GM18505 (cell line): ENCODE results near the gene KDELR1.
"Not testable (repeated sequence)": the region's sequence is repeated elsewhere in the genome, so short reads cannot be mapped to it uniquely, and the experiment has no call there.

Experiments used
- ATAC-seq: cut with Tn5 transposase; IDR thresholded peaks from one replicate; pipeline ENCODE4 v1.9.1; 2021; ENCODE audit not compliant: unreplicated experiment
- POLR2A ChIP-seq: IDR thresholded peaks from 4 replicates; pipeline ENCODE4 v1.6.1; 2011; ENCODE audit warnings: borderline replicate concordance; ENCODE audit not compliant: insufficient read depth, insufficient read length; ENCODE audit errors: extremely low read depth

Gene KDELR1

GRCh38 chr19:48394331-48395169 is 3.2 kb upstream of the KDELR1 start:
- TF ChIP-seq POLR2A, result no peak

GRCh38 chr19:48393559-48394330 is 2.4 kb upstream of the KDELR1 start, which contains the start of gene GRIN2D:
GRIN2D (plus strand) TSS chr19:48393668; CDS start chr19:48398393, 4,725 bp downstream.
- no peak for TF ChIP-seq POLR2A
- ATAC-seq, result no peak

More at GRCh38 chr19:48394331-48395169, 3.2 kb upstream of the KDELR1 start:
- no peak for ATAC-seq

GRCh38 chr19:48392860-48393558 is 1.7 kb upstream of the KDELR1 start:
- ATAC-seq, result no peak
- no peak for TF ChIP-seq POLR2A

- not testable (repeated sequence) for ATAC-seq
These were observed 624 bp upstream of the KDELR1 start for GRCh38 chr19:48392006-48392344.

GRCh38 chr19:48390188-48391099 is 907 bp downstream of the KDELR1 start:
- peak; percentile 58 for ATAC-seq
- peak; percentile 52 for TF ChIP-seq POLR2A

GRCh38 chr19:48386981-48387380 is 4.4 kb downstream of the KDELR1 start:
- no peak for TF ChIP-seq POLR2A

GRCh38 chr19:48385461-48386087 is 5.8 kb downstream of the KDELR1 start:
- TF ChIP-seq POLR2A, result no peak
- ATAC-seq, result no peak

More at GRCh38 chr19:48386981-48387380, 4.4 kb downstream of the KDELR1 start:
- ATAC-seq, result no peak

- no peak for TF ChIP-seq POLR2A
- no peak for ATAC-seq
These were observed 9.1 kb downstream of the KDELR1 start for GRCh38 chr19:48382286-48382685.

- no peak for ATAC-seq
- no peak for TF ChIP-seq POLR2A
These were observed 10.0 kb downstream of the KDELR1 start for GRCh38 chr19:48381178-48381950.

GRCh38 chr19:48379058-48379457 is 12.3 kb downstream of the KDELR1 start:
- TF ChIP-seq POLR2A, result no peak
- no peak for ATAC-seq

GRCh38 chr19:48378194-48378570 is 13.2 kb downstream of the KDELR1 start:
- ATAC-seq, result no peak
- TF ChIP-seq POLR2A, result no peak

- no peak for ATAC-seq
- TF ChIP-seq POLR2A, result no peak
These were observed 17.8 kb downstream of the KDELR1 start for GRCh38 chr19:48373567-48373966.

GRCh38 chr19:48372904-48373303 is 18.4 kb downstream of the KDELR1 start:
- TF ChIP-seq POLR2A, result no peak
- no peak for ATAC-seq

GRCh38 chr19:48371771-48372170 is 19.6 kb downstream of the KDELR1 start:
- not testable (repeated sequence) for ATAC-seq
